Hematopoietic multipotent progenitor cell treated with erythropoietin and hydrocortisone succinate and interleukin-3 and kit ligand, for 6 days (in vitro differentiated cells): ENCODE measurements around the gene C7.
"Not testable (repeated sequence)": the region's sequence is repeated elsewhere in the genome, so short reads cannot be mapped to it uniquely, and the experiment has no call there.

Source experiments
- DNase-seq: peaks from one replicate; pipeline ENCODE4 v3.0.0-alpha.2; 2015

The C7 gene

DNA sequence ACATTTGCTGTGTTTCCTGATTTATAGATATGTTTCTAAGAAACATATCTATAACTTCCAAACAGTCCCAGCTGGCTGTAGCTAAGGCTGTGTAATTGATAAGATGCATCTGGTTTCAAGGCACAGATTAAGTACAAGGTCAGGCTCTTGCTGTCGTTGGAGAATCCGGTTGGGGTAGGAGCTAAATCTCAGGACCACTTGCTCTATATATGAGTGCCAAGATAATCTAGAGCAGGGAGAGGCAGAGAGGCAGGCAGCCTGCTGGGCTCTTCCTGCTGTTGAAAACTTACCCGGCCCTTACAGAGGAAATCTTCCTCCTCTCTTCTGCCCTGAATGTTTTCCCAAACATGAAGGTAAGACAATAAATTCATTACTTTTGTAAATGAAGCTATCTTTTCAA is at the start of gene C7:
TSS of gene C7 (plus strand) at position 234 of the 400 bp plus-strand sequence. CDS start at position 348, 114 bp downstream.
- DNase-seq = peak; percentile 2

- no peak for DNase-seq
These were observed 48.6 kb upstream of the C7 start for GRCh38 chr5:40860711-40861110.

GRCh38 chr5:40865004-40865403 is 44.3 kb upstream of the C7 start:
- DNase-seq = not testable (repeated sequence)

DNA sequence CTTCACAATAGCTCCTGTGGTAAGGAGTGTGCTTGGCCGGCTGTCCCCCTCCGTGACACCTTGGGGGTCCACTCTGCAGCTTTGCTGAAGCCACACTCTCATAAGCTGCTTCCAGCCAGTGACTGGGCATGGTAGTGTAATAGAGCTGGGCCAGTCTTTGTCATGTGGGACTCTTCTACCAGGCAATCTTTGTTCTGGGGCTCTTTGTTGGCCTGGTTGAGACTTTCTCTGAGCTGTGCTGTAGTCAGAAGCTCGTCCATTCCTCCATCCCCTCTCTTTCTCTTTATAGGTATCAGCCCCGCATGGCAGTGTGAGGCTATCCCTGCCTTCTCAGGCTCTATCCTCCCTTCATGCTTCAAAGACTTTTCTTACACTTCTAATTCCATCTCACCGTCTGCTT is 42.5 kb upstream of the C7 start:
- no peak for DNase-seq

GRCh38 chr5:40869384-40869783 is 39.9 kb upstream of the C7 start:
- no peak for DNase-seq

- DNase-seq = no peak
These were observed 38.1 kb upstream of the C7 start for GRCh38 chr5:40871177-40871576.

DNA sequence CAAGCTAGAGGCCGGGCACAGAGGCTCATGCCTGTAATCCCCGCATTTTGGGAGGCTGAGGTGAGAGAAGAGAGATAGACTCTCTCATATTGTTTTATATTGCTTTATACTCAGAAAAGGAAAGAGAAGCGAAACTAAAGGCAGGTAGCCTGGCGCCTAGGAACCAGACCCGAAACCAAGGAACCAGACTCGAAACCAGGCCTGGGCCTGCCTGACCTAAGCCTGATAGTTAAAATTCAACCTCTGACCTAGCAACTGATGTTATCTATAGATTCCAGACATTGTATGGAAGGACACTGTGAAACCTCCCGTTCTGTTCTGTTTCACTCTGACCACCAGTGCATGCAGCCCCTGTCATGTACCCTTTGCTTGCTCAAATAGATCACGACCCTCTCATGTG is 37.0 kb upstream of the C7 start:
- not testable (repeated sequence) for DNase-seq

- no peak for DNase-seq
These were observed 35.9 kb upstream of the C7 start for GRCh38 chr5:40873286-40873880.

DNA sequence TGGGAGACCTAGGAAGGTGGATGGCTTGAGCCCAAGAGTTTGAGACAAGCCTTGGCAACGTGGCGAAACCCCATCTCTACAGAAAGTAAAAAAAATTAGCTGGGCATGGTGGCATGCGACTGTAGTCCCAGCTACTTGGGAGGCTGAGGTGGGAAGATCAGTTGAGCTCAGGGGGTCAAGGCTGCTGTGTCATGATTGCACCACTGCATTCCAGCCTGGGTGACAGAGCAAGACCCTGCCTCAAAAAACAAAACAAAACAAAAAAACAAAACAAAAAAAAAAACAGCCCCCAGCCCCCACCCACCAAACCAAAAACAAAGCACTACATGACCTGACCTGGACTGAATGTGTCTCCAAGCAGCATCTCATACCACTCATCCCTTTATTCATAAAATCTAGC is 33.3 kb upstream of the C7 start:
- DNase-seq = no peak

- DNase-seq = no peak
These were observed 31.8 kb upstream of the C7 start for GRCh38 chr5:40877371-40877988.

GRCh38 chr5:40879163-40879942 is 29.9 kb upstream of the C7 start:
- DNase-seq = peak; percentile 77

DNA sequence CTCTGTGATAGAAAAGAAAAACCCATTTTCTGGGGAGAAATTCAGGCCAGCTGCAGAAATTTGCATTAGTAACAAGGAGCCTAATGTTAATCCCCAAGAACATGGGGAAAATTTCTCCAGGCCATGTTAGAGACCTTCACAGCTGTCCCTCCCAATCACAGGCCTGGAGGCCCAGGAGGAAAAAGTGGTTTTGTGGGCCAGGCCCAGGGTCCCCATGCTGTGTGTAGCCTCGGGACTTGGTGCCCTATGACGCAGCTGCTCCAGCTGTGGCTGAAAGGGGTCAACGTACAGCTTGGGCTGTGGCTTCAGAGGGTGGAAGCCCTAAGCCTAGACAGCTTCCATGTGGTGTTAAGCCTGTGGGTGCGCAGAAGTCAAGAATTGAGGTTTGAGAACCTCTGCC is 27.0 kb upstream of the C7 start:
- no peak for DNase-seq

DNA sequence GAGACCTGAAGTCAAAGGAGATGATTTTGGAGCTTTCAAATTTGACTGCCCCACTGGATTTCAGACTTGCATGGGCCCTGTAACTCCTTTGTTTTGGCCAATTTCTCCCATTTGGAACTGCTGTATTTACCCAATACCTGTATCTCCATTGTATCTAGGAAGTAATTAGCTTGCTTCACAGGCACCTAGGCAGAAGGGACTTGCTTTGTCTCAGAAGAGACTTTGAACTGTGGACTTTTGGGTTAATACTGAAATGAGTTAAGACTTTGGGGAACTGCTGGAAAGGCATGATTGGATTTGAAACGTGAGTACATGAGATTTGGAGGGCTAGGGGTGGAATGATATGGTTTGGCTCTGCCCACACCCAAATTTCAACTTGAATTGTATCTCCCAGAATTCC is 26.2 kb upstream of the C7 start:
- not testable (repeated sequence) for DNase-seq

DNA sequence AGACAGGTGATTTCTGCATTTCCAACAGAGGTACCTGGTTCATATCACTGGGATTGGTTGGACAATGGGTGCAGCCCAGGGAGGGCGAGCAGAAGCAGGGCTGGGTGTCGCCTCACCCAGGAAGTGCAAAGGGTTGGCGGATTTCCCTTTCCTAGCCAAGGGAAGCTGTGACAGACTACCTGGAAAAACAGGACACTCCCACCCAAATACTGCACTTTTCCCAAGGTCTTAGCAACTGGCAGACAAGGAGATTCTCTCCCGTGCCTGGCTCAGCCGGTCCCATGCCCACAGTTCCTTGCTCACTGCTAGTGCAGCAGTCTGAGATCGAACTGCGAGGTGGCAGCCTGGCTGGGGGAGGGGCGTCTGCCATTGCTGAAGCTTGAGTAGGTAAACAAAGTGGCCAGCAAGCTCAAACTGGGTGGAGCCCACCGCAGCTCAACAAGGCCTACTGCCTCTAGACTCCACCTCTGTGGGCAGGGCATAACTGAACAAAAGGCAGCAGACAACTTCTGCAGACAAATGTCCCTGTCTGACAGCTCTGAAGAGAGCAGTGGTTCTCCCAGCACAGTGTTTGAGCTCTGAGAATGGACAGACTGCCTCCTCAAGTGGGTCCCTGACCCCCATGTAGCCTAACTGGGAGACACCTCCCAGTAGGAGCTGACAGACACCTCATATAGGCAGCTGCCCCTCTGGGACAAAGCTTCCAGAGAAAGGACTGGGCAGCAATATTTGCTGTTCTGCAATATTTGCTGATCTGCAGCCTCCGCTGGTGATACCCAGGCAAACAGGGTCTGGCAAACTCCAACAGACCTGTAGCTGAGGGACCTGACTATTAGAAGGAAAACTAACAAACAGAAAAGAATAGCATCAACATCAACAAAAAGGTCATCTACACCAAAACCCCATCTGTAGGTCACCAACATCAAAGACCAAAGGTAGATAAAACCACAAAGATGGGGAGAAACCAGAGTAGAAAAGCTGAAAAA is 13.6 kb upstream of the C7 start:
- not testable (repeated sequence) for DNase-seq

GRCh38 chr5:40904205-40904993 is 4.9 kb upstream of the C7 start:
- peak; percentile 86 for DNase-seq

DNA sequence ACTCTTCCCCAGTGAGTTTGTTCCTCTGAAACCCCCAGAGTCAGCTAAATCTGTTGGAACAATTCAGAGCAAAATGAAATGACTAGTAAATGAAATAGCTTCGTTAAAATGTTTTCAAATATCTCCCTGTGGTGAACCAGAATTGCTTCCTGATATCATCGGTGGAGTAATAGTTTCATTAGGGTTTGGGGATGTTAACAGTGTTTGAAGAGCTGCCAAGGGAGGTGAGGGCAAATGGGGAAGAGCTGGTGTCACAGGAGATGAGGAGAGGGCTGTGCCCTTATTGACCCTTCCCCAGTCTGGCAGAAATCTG is 4.3 kb upstream of the C7 start:
- no peak for DNase-seq

GRCh38 chr5:40906351-40906751 is 2.9 kb upstream of the C7 start:
- DNase-seq = no peak

GRCh38 chr5:40909723-40910122 is 426 bp downstream of the C7 start:
- no peak for DNase-seq

DNA sequence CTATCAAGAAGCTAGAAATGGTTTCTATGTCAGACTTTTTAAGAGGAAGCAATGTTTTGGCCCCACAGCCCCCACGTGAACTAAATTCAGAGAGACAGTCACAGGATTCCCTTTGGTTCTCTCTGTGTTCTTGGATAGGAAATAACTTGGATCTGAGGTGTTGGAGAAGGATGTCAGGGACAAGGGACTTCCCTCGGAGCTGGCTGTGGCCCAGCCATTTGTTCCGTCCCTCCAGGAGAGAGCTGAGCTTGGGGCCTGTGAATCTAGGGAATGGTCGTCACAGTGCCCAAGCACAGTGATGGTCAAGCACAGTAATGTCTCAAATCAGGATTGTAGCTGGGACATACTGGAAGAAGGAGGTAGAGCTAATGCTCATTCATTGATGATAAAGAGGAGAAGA is 2.0 kb downstream of the C7 start:
- no peak for DNase-seq

DNA sequence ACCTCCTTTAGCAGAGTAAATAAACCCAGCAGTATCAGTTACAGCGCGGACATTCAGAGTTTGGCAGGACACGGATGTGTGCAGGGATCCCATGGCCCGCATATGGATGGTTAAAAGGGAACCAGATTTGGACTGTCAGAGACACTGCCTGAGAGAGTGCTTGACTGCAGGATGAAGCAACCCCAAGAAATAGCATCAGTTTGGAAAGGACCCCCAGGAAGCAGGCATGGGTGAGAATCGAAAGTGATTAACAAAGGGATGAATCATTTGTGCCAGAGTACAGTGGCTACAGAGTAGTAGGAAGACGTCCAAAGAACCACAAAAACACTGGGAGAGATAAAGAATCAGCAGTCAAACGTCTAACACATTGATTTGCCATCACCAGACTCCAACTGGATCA is 5.5 kb downstream of the C7 start:
- DNase-seq = no peak

DNA sequence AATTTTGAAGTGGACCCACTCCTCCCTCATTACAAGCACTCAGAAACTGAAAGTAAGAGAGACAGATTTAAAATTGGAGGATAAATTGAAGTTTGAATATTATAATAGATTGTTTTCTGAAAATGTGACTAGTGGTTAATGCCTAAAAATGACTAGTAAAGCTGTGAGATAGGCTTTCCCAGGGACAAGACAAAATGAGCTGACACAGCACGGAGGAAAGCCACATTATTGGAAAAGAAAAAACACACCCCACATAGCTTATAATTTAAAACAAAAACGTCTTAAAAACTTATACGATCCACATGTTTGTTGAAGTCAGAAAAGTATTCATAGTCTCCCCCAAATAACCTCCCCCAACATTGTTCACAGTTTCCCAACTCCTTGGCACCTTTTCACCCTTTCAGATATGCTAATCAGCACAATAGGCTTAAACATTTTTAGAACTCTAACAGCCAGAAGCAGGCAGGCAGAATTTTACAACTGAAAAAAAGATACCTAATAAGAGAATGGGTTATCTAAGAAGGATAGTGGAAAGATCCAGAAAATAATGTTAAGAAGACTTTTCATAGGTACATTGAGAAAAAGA is 6.1 kb downstream of the C7 start:
- DNase-seq = no peak

GRCh38 chr5:40916226-40916625 is 6.9 kb downstream of the C7 start:
- DNase-seq = no peak
